ENCODE results near the gene MAP3K12.
A peak's percentile ranks its signal among the peaks of the same experiment; 100 is the strongest.

Gene MAP3K12

DNA sequence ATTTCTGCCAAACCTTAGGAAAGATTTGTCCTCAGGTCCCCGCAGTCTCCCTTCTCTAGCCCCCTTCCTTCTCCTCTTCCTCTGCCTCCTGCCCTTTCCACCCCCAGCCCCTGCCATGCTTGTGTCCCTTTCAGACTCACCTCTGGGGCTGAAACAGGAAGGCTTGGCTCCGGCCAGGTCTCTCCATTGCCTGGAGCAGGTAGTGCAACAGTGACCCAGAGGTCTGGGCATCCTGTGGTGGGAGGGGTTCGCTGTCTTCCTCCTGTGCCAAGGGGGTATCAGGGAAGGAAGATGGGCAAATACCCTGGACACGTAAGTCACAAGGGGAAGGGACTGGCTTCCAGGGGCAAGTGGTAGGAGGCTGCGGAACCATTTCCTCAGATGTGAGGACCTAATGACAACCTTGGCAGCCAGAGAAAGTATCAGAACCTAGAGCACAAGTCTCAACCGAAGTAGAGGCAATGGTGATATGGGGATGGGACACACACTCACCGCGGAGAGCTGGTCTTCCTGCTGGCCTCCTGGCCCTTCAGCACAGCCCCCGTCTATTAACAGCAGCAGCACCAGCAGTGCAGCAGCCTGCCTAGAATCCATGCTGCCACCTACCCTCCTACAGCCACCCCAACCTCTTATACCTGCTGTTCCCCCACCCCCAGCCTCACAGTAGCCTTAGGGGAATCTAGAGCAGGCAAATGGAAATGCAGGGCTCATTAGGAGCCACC is 7.8 kb upstream of the MAP3K12 start, which contains the start of gene NPFF:
NPFF (minus strand) TSS at position 604 of the 722 bp plus-strand sequence; CDS start at position 594, 10 bp downstream.
- no peak for DNase-seq

GRCh38 chr12:53506450-53506785 is 7.2 kb upstream of the MAP3K12 start:
- DNase-seq: no peak

GRCh38 chr12:53505555-53506449 is 6.5 kb upstream of the MAP3K12 start:
- no peak for DNase-seq

GRCh38 chr12:53505086-53505485 is 5.8 kb upstream of the MAP3K12 start:
- DNase-seq: no peak

DNA sequence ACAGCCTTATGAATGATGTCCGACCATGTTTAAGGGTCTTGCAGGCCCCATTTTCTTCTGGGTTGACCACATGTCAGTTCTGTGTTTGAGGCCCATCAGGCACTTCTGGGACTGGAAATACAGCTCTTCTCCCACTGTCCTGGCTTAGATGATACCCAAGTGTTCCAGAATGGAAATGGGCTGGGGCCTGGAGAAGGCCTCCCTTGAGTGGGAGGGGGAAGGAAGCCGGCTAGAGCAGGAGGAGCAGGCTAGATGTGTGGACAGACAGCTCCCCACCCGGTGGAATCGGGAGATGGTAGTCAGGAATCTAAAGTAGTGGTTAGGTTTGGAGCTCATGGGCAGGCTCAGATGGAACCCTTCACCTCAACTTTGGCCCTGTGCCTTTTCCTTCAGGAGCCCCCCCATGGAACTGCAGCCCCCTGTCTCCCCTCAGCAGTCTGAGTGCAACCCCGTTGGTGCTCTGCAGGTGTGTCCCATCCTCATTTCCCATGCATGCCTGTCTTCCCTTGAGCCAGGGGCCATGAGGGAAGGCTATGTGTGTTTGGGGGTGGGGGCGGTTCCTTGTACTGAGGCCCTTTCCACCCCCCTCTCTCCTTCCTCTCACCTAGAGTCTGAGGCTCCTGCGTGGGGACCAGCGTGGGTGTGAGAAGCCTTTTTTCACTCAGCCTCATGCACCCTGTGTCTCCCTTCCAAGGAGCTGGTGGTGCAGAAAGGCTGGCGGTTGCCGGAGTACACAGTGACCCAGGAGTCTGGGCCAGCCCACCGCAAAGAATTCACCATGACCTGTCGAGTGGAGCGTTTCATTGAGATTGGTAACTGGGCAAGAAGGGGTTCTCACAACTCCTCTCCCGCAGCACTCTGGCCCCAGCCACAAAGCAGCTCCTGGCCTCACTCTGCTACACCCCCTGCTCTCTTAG is 5.0 kb upstream of the MAP3K12 start:
- no peak for DNase-seq

- DNase-seq: no peak
Measured at GRCh38 chr12:53502983-53503728, 3.9 kb upstream of the MAP3K12 start.

- no peak for DNase-seq
Measured at GRCh38 chr12:53502331-53502730, 3.1 kb upstream of the MAP3K12 start.

DNA sequence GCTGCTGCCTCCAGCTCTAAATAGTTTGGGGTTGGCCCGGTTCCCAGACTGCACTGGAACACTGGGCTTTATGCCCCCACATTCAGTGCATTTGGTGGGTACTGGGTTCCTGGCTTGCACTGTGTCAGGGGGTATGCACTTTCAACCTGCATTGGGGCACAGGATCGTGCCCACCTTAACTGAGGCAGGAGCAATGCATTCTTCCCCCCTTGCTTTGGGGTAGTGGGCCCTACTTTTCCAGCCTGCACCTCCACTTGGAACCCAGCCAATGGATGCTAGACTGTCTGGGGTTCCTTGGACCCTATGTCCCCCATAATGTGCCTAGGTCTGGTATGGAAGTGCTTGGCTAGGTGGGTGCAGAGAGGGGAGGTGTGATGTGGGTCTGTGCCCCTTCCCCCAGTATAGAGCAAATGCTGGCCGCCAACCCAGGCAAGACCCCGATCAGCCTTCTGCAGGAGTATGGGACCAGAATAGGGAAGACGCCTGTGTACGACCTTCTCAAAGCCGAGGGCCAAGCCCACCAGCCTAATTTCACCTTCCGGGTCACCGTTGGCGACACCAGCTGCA is 2.4 kb upstream of the MAP3K12 start:
- no peak for DNase-seq

- peak; percentile 98 for DNase-seq
Measured at GRCh38 chr12:53500776-53501614, 1.7 kb upstream of the MAP3K12 start, which contains the start of gene TARBP2. TARBP2 (plus strand) TSS chr12:53501283; CDS start chr12:53501409, 126 bp downstream.

- DNase-seq: no peak
Measured at GRCh38 chr12:53500142-53500775, 1.0 kb upstream of the MAP3K12 start.

DNA sequence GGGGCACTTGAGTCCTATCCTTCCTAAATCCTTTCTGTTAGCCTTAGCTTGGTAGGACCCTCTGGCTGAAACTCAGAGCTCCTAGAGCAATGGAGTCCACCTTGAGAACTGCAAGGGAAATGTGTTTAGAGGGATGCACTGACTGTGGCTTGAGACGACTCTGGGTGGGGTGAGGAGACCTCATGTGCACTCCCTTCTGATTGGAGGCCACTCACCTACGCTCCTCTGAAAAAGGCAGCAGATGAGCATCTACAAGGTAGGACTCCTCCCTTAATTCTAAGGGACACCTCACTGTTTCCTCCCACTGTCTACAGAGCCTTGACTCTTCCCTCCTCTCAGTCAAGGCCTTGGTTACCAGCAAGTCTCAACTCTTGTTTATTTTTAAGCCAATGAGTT is 1.0 kb downstream of the MAP3K12 start:
- DNase-seq: no peak

DNA sequence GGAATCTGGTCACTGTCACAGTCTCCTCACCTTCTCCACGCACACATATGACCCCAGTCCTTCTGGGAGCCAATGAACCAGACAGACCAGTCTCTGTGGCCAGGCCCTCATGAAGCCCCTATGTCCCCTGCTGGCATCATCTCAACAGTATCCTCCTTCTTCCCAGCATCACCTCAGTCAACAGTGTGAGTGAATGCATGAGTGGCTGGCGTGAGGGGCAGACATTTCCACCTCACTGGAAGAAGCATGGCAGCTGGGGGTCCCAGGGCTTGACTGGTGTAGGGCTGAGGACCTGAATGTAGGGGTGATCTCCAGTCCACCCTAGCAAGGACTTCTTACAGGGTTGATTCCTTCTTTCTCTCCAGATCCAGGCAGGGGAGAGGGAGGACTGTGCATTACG is 1.8 kb downstream of the MAP3K12 start:
- DNase-seq: no peak

DNA sequence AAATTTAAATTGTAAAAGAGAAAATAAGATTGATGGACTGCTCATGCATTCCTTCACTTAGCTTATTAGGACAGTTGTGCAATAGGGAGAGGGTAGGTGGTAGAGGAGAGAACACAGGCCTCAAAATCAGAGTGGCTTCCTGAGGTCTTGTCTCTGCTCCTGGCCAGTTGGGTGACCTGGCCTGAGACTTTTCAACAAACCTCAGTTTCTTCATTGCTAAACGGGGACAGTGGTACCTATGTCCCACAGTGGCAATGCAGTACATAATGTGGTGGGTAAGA is 2.6 kb downstream of the MAP3K12 start:
- DNase-seq: no peak

GRCh38 chr12:53495903-53496751 is 3.1 kb downstream of the MAP3K12 start:
- DNase-seq: no peak

DNA sequence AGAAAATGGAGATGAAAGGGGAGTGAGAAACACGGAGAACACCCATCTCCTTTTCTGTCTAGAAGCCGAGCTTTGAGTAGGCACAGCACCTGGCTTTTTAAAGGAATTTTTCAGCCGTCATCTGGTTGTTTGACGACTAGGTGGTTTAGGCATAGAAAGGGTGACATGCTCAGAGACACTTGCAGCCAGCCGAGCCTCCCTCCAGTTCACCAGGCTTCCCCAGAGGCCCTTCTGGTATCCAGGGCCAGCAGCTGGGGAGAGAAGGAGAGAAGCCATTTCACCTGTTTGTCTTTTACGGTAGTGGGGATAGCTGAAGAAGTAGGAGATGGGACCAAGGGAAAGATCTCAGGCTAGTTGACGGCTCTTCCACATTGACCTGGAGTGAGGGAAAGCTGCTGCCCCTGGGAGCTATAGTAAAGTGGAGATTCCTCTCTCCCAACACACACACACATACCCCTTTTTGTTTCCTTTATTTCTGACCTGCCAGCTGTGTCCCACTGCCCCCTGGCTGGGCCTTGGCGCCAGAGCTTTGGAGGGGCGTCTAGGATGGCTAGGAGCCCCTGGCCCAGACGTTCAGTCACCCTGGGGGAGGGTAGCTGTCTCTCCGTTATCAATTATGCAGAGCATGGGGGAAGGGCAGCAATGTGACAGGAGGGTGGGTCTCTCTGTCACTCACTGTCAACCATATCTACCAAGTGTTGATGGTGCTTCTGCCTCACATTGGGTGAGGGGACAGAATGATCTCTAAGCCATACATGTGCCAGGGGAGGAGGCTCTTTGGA is 5.5 kb downstream of the MAP3K12 start:
- peak; percentile 24 for DNase-seq

DNA sequence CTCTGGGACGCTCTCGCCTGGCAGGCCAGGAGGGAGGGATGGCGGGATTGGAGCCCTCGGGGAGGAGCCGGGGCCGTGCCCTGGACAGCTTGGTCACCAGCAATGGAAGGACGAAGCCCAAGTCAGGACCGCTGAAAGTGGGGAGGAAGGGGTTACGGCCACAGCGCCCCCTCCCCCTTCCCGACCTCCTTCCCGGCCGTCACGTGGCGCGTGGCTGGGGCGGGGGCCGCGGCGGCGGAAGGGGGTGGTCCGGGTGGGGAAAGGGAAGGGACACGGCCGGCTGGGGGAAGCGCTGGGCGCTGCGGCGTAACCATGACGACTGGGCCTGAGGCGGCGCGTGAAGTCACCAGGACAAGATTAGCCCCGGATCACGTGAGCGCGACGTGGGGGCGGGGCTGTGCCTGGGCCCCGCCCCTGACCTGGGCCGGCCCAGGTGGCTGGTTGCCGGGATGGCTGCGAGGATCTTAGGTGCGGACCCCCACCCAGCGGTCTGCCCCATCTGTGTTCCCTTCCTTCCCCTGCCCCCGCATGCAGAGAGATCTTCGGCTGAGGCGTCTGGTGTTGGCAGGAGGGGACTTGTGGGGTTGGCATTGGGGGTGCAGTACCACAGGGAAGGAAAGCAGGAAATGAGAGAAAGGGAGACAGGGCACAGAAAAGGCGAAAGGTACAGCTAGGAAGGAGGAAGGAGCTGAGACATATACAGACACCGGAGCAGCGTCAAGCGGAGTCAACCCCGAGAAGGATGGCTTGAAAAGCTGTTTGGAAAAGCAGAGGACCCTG is 6.2 kb downstream of the MAP3K12 start:
- DNase-seq: peak; percentile 86

DNA sequence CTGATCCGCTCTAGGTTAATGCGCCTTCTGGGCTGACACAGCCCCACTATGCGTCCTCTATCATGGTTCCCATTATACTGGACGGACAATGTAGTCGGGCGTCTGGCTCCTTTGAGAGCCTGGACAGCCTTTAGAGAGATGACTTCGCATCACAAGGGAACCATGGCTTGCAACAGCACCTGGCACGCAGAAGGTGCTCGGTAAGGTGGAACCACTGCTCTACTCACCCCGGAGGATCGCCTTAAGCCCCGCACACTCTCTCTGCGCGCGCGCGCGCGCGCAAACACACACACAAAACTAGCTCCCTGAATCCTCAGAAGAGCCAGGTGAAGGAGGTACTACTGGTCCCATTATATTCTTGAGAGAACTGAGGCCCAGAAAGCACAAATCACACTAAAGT is 7.1 kb downstream of the MAP3K12 start:
- DNase-seq: no peak
